ENCODE results near the gene PRELID1. TPM values are rescaled to one million over a fixed set of nuclear protein-coding genes. Genes with fewer than 3 reads are reported as not detected.

The PRELID1 gene
- total RNA-seq, 2 experiments from 2014 or later: 33.1 to 35.0 TPM

GRCh38 chr5:177346820-177347219 is 43.2 kb downstream of the PRELID1 start:
- no peak overlapping the region for H3K4me3 Mint-ChIP-seq
- Histone ChIP-seq H3K27me3 (ENCODE audit: control insufficient read depth in 1 of 2, insufficient read depth in 2 of 2, low read length in 2 of 2) (no peaks in the 10 kb centered on the region), H3K27ac (ENCODE audit: low read depth in 1 of 2, low read length in 2 of 2) (no peak overlapping the region), H3K4me3 (ENCODE audit: low read length) (no peak overlapping the region), H3K9me3 (ENCODE audit: control insufficient read depth in 1 of 2, insufficient read depth in 1 of 2, low read length in 2 of 2) (no peaks in the 10 kb centered on the region), H3K36me3 (ENCODE audit: insufficient read depth, low read length) (peaks cover 53% of the 10 kb centered on the region), H3K4me1 (ENCODE audit: insufficient read depth, low read length) (peaks cover 38% of the 10 kb centered on the region)
- H3K27me3 Mint-ChIP-seq: no peaks in the 10 kb centered on the region
- DNase-seq (no peak), ATAC-seq (ENCODE audit: poor library complexity) (no peak)
- CTCF ChIA-PET: interaction anchor here (1.0 to 1.7 kb wide), 3 partner anchors 24 to 55 kb away, joined by 3 to 4 read pairs (median 3); no protein-coding TSS in a partner anchor
- H3K9me3 Mint-ChIP-seq: no peaks in the 10 kb centered on the region
- intact Hi-C loops (cut with DNase I, micrococcal nuclease): no loop called here
- TF ChIP-seq CTCF (IDR thresholded peaks at IDR 0.05): no peak
- no peak overlapping the region for H3K27ac Mint-ChIP-seq
- peaks cover 56% of the 10 kb centered on the region for H3K4me1 Mint-ChIP-seq (ENCODE audit: low read depth)
- POLR2A ChIA-PET: interaction anchor here (1.2 kb wide), 1 partner anchor 26 kb away, joined by 3 read pairs; no protein-coding TSS in a partner anchor
- H3K36me3 Mint-ChIP-seq (ENCODE audit: low read depth): peaks cover 63% of the 10 kb centered on the region

- Histone ChIP-seq H3K36me3 (ENCODE audit: insufficient read depth, low read length) (peaks cover 44% of the 10 kb centered on the region), H3K27ac (ENCODE audit: low read depth in 1 of 2, low read length in 2 of 2) (no peak overlapping the region), H3K27me3 (ENCODE audit: control insufficient read depth in 1 of 2, insufficient read depth in 2 of 2, low read length in 2 of 2) (no peaks in the 10 kb centered on the region), H3K4me3 (ENCODE audit: low read length) (no peak overlapping the region), H3K9me3 (ENCODE audit: control insufficient read depth in 1 of 2, insufficient read depth in 1 of 2, low read length in 2 of 2) (no peaks in the 10 kb centered on the region), H3K4me1 (ENCODE audit: insufficient read depth, low read length) (peaks cover 44% of the 10 kb centered on the region)
- Mint-ChIP-seq H3K36me3 (ENCODE audit: low read depth) (peaks cover 58% of the 10 kb centered on the region), H3K4me3 (no peak overlapping the region), H3K9me3 (no peaks in the 10 kb centered on the region), H3K27me3 (no peaks in the 10 kb centered on the region), H3K4me1 (ENCODE audit: low read depth) (peaks cover 60% of the 10 kb centered on the region), H3K27ac (no peak overlapping the region)
- ChIA-PET POLR2A (interaction anchor here (1.2 kb wide), 1 partner anchor 25 kb away, joined by 3 read pairs; no protein-coding TSS in a partner anchor), CTCF (interaction anchor here (1.5 kb wide), 1 partner anchor 38 kb away, joined by 3 read pairs; no protein-coding TSS in a partner anchor)
- ATAC-seq (ENCODE audit: poor library complexity): no peak
- no peak for TF ChIP-seq CTCF (IDR thresholded peaks at IDR 0.05)
- DNase-seq: no peak
- intact Hi-C loops (cut with DNase I, micrococcal nuclease): no loop called here
These were observed 44.1 kb downstream of the PRELID1 start for GRCh38 chr5:177347699-177348098.

- Mint-ChIP-seq H3K27ac (peak overlapping the region; percentile 98), H3K27me3 (no peaks in the 10 kb centered on the region), H3K36me3 (ENCODE audit: low read depth) (peaks cover 50% of the 10 kb centered on the region), H3K9me3 (no peaks in the 10 kb centered on the region), H3K4me1 (ENCODE audit: low read depth) (peaks cover 55% of the 10 kb centered on the region), H3K4me3 (peak overlapping the region; percentile 95)
- DNase-seq (no peak), ATAC-seq (ENCODE audit: poor library complexity) (no peak)
- POLR2A ChIA-PET: interaction anchor here (0.7 kb wide), 1 partner anchor 22 kb away, joined by 3 read pairs; no protein-coding TSS in a partner anchor
- CTCF ChIA-PET: interaction anchor here (1.6 kb wide), 1 partner anchor 41 kb away, joined by 5 read pairs; no protein-coding TSS in a partner anchor
- H3K4me3 ChIP-seq (ENCODE audit: low read length): no peak overlapping the region
- no peak for TF ChIP-seq CTCF (IDR thresholded peaks at IDR 0.05)
- H3K27ac ChIP-seq (ENCODE audit: low read depth in 1 of 2, low read length in 2 of 2): no peak overlapping the region
- H3K27me3 ChIP-seq (ENCODE audit: control insufficient read depth in 1 of 2, insufficient read depth in 2 of 2, low read length in 2 of 2): no peaks in the 10 kb centered on the region
- intact Hi-C loops (cut with DNase I, micrococcal nuclease): no loop called here
- peaks cover 33% of the 10 kb centered on the region for H3K36me3 ChIP-seq (ENCODE audit: insufficient read depth, low read length)
- H3K9me3 ChIP-seq (ENCODE audit: control insufficient read depth in 1 of 2, insufficient read depth in 1 of 2, low read length in 2 of 2): no peaks in the 10 kb centered on the region
- H3K4me1 ChIP-seq (ENCODE audit: insufficient read depth, low read length): peaks cover 44% of the 10 kb centered on the region
These were observed 45.7 kb downstream of the PRELID1 start for GRCh38 chr5:177349362-177349647.
